ENCODE data around the gene LRP10. TPM values are rescaled to one million over a fixed set of nuclear protein-coding genes. Genes with fewer than 3 reads are reported as not detected.
"Not testable (repeated sequence)": the region's sequence is repeated elsewhere in the genome, so short reads cannot be mapped to it uniquely, and the experiment has no call there.

Gene LRP10
- total and polyA plus RNA-seq, 2 of the 8 experiments (the other 6 are each of a cell fraction or from before 2014, with no cell fraction given) = 12.4 to 15.6 TPM

DNA sequence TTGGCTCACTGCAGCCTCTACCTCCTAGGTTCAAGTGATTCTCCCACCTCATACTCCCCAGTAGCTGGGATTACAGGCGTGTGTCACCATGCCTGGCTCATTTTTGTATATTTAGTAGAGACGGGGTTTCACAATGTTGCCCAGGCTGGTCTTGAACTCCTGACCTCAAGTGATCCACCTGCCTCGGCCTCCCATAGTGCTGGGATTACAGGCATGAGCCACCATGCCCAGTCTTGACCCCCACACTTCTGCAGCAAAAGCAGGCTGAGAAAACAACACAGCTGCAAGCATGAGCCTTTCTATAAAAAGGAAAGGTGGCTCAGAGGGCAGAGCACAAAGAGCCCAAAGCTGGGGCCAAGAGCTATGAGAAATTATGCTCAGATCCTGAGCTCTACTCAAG lies 11.2 kb upstream of the LRP10 start:
- not testable (repeated sequence) for H3K18ac ChIP-seq (ENCODE audit: extremely low read depth, low read length); H3K4ac ChIP-seq (replicated peaks; ENCODE audit: insufficient read length, low read depth, low read length); H2AFZ ChIP-seq (ENCODE audit: low read length); H4K5ac ChIP-seq (ENCODE audit: insufficient read length, low read depth, low read length); H3K9ac ChIP-seq (replicated peaks in 1 of 4; ENCODE audit: extremely low read depth in 1 of 4, low read depth in 3 of 4, low read length in 3 of 4); FAIRE-seq; H3K14ac ChIP-seq (ENCODE audit: insufficient read length); H3K79me2 ChIP-seq (ENCODE audit: control insufficient read depth in 1 of 2, insufficient read depth in 2 of 2, low read length in 2 of 2); H3K23ac ChIP-seq (ENCODE audit: insufficient read length); H3K36me3 ChIP-seq (ENCODE audit: control insufficient read depth in 2 of 4, insufficient read depth in 4 of 4, low read length in 3 of 4); H2BK20ac ChIP-seq (ENCODE audit: low read length); H3K56ac ChIP-seq (replicated peaks; ENCODE audit: insufficient read length, low read depth, low read length); H3K4me2 ChIP-seq (ENCODE audit: insufficient read depth in 1 of 2, low read depth in 2 of 2, low read length in 2 of 2); H3K4me1 ChIP-seq (replicated peaks in 1 of 4; ENCODE audit: control insufficient read depth in 3 of 4, insufficient read depth in 4 of 4, low read length in 3 of 4); H2AK5ac ChIP-seq (ENCODE audit: low read depth, low read length); H3K4me3 ChIP-seq (ENCODE audit: extremely low read depth in 1 of 4, insufficient read depth in 2 of 4, low read depth in 3 of 4, low read length in 4 of 4); H3K79me1 ChIP-seq (ENCODE audit: low read depth, low read length); H3K23me2 ChIP-seq (ENCODE audit: low read depth, low read length); H2BK12ac ChIP-seq (ENCODE audit: low read depth, low read length); H3K27ac ChIP-seq (ENCODE audit: low read depth, low read length); H4K91ac ChIP-seq (replicated peaks; ENCODE audit: insufficient read length, low read length); H3K9me3 ChIP-seq (ENCODE audit: insufficient read depth in 2 of 2, low read depth in 1 of 2, low read length in 1 of 2); H2BK15ac ChIP-seq (ENCODE audit: low read length); DNase-seq (ENCODE audit: low read depth in 1 of 2, low spot score in 2 of 2); H4K20me1 ChIP-seq (replicated peaks in 1 of 2; ENCODE audit: control insufficient read depth in 1 of 2, insufficient read depth in 2 of 2, low read length in 2 of 2); H3K27me3 ChIP-seq (replicated peaks in 1 of 4; ENCODE audit: control insufficient read depth in 3 of 4, extremely low read depth in 1 of 4, insufficient read depth in 3 of 4, low read length in 3 of 4); H2BK5ac ChIP-seq (ENCODE audit: low read depth, low read length); H2BK120ac ChIP-seq (replicated peaks; ENCODE audit: low read depth, low read length); H4K8ac ChIP-seq (ENCODE audit: extremely low read depth, insufficient read depth, low read length)
- ChIA-PET POLR2A (ENCODE audit: partially characterized antibody) (interaction anchor here (0.5 to 0.9 kb wide), 2 partner anchors 17 to 94 kb away, joined by 3 to 4 read pairs; partner anchors contain the start of gene OXA1L), CTCF (ENCODE audit: partially characterized antibody) (interaction anchor here (0.6 to 56.0 kb wide), 8 partner anchors 9 to 743 kb away, joined by 3 to 1562 read pairs (median 4); partner anchors contain the start of genes LRP10, MMP14, MRPL52 and SLC7A7)
- 83% methylated on average over 3 of the region's 3 CpGs; no CpG with 5 or more reads in 1 of the 2 experiments for WGBS, 2 experiments (ENCODE audit: extremely low coverage in 1 of 2, insufficient coverage in 1 of 2, insufficient read length in 1 of 2, insufficient replicate concordance in 2 of 2, low coverage in 1 of 2, low lambda C conversion rate in 2 of 2, missing lambda C conversion rate in 1 of 2)
